Omental fat pad (tissue), 4 donors: ENCODE results near the gene GSTM2. TPM values are rescaled to one million over a fixed set of nuclear protein-coding genes. Genes with fewer than 3 reads are reported as not detected.
A peak's percentile ranks its signal among the peaks of the same experiment; 100 is the strongest.

Experiments
- ATAC-seq: fragments of 150-250 bp; one replicate; pipeline ENCODE4 v1.9.1; 2016; ENCODE audit warnings: mild to moderate bottlenecking, moderate library complexity; ENCODE audit not compliant: low FRiP score
- DNase-seq: peaks from one replicate; pipeline ENCODE4 v3.0.0-alpha.2; 2019; ENCODE audit warnings: low spot score
- total RNA-seq, 4 donors: library from RNA; depleted of rRNA; stranded (reverse); fragments of >200 nt; gene quantifications; one replicate each; pipeline ENCODE4 v1.1.0, GENCODE V29; 2016
- TF ChIP-seq, protein P1 (sequence below), 3 donors: fragments of 450-650 bp; IDR thresholded peaks; one replicate each; pipeline ENCODE4 v1.5.1; 2016 to 2017; ENCODE audit warnings: antibody characterized with exemption in 3 of 3, mild to moderate bottlenecking in 3 of 3, moderate library complexity in 2 of 3

GSTM2 gene
- total RNA-seq, 4 donors from 2014 or later: 35.3 to 74.7 (median 52.2) TPM

GRCh38 chr1:109642626-109643025, 25.2 kb upstream of the GSTM2 start:
- DNase-seq: no peak

GRCh38 chr1:109643385-109644230, 24.2 kb upstream of the GSTM2 start:
- peak; percentile 70 for DNase-seq
- peak; percentile 92 for ATAC-seq
- TF ChIP-seq, protein P1, sequence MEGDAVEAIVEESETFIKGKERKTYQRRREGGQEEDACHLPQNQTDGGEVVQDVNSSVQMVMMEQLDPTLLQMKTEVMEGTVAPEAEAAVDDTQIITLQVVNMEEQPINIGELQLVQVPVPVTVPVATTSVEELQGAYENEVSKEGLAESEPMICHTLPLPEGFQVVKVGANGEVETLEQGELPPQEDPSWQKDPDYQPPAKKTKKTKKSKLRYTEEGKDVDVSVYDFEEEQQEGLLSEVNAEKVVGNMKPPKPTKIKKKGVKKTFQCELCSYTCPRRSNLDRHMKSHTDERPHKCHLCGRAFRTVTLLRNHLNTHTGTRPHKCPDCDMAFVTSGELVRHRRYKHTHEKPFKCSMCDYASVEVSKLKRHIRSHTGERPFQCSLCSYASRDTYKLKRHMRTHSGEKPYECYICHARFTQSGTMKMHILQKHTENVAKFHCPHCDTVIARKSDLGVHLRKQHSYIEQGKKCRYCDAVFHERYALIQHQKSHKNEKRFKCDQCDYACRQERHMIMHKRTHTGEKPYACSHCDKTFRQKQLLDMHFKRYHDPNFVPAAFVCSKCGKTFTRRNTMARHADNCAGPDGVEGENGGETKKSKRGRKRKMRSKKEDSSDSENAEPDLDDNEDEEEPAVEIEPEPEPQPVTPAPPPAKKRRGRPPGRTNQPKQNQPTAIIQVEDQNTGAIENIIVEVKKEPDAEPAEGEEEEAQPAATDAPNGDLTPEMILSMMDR (IDR thresholded peaks at IDR 0.05): peak in 2 of 3 donors; percentile 36 to 55

More at GRCh38 chr1:109642626-109643025, 25.2 kb upstream of the GSTM2 start:
- TF ChIP-seq, protein P1 (IDR thresholded peaks at IDR 0.05): no peak
- ATAC-seq: no peak

GRCh38 chr1:109644670-109645069, 23.2 kb upstream of the GSTM2 start:
- ATAC-seq (no peak), DNase-seq (no peak)
- TF ChIP-seq, protein P1 (IDR thresholded peaks at IDR 0.05): no peak

DNA sequence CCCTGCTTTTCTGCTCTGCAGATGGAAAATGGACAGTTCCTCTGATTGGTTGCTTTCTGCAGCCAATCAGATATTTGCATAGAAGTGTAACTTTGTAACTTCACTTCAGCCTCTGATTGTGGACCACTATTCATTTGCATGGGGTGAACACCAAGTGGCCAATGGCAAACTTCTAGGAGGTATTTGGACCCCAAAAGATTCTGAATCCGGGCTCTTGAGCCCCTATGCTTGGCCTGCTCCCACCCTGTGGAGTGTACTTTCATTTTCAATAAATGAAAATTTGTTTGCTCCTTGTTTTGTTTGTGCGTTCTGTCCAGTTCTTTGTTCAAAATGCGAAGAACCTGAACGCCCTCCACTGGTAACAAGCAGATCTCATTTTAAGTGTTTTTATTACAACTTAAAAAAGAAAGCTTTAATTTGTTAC, 18.4 kb upstream of the GSTM2 start:
- no peak for ATAC-seq
- no peak for DNase-seq
- TF ChIP-seq, protein P1 (IDR thresholded peaks at IDR 0.05): no peak

- TF ChIP-seq, protein P1 (IDR thresholded peaks at IDR 0.05): no peak
- DNase-seq (no peak), ATAC-seq (no peak)
These were observed 17.2 kb upstream of the GSTM2 start for GRCh38 chr1:109650609-109651008.

DNA sequence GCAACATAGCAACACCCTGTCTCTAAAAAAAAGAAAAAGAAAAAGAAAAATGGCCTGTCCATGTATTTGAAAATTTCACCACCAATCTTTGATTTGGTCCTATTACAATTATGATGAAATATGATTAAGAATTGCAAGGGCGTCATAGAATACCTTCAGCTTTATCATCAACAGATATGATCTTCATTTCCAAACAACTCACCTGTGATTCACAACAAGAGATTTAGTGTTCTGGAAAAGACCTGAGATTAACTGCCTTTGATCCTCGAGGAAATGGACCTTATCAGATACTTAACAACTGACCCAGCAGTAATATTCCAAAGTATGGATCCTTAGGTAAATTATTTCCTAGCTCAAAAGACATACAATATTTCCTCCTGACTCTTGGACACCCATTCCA, 15.5 kb upstream of the GSTM2 start:
- ATAC-seq (no peak), DNase-seq (no peak)
- TF ChIP-seq, protein P1 (IDR thresholded peaks at IDR 0.05): no peak

DNA sequence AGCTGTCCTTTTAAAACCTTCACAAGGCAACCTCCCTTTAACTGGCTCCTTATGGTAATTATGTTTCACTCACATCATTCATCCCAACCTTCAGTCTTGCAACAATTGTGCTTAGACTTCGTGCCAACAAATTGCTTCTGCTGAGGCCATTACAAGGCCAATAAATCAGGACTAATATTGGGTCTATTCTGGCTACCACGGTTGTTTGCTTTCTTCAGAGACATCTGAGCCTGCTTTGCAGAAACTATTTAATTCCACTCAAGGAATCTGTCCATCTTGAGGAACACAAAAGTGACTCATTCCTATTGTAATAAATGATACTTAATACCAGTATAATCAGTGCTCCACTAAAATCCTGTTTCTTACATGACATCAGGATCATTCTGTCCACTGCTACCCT, 14.6 kb upstream of the GSTM2 start:
- no peak for DNase-seq
- ATAC-seq: no peak
- TF ChIP-seq, protein P1 (IDR thresholded peaks at IDR 0.05): no peak
